CD4-positive, alpha-beta T cell (primary cell): ENCODE measurements around the gene FLT3LG. TPM values are rescaled to one million over a fixed set of nuclear protein-coding genes. Genes with fewer than 3 reads are reported as not detected.

Experiments used
- ATAC-seq: fragments of 200-7000 bp; cut with Tn5 transposase; one replicate; pipeline ENCODE4 v1.10.0; 2022; ENCODE audit warnings: mild to moderate bottlenecking; ENCODE audit not compliant: poor library complexity
- CTCF ChIA-PET: fragments of 350-600 bp; sonication (Branson Sonifier 250); formaldehyde crosslinking; loops from one replicate; lab custom pipeline; 2021; ENCODE audit warnings: antibody characterized with exemption, inconsistent platforms; lab: Charles Lee
- POLR2A ChIA-PET: fragments of 350-600 bp; sonication (Branson Sonifier 250); formaldehyde crosslinking; loops from one replicate; lab custom pipeline; 2021; ENCODE audit warnings: antibody characterized with exemption, inconsistent platforms; lab: Charles Lee
- DNase-seq, 14 experiments: peaks; one replicate each; pipeline ENCODE4 v3.0.0-alpha.2; 2013 to 2020; ENCODE audit warnings: mixed read lengths in 2 of 14
- H3K27ac ChIP-seq, 2 donors: one replicate each; pipeline versions ENCODE4 v1.5.1 to v1.7.0; 2013; ENCODE audit warnings: low read length in 2 of 2, low read depth in 1 of 2, mild to moderate bottlenecking in 1 of 2
- H3K27me3 ChIP-seq, 2 experiments: 1 replicate in 1 of 2; 2 replicates in 1 of 2; pipeline versions ENCODE4 v1.6.1 to v1.7.0; 2013; ENCODE audit warnings: low read length in 2 of 2, control low read depth in 1 of 2, mild to moderate bottlenecking in 1 of 2, moderate library complexity in 1 of 2; ENCODE audit not compliant: insufficient read depth in 2 of 2, control insufficient read depth in 1 of 2
- H3K36me3 ChIP-seq: one replicate; pipeline ENCODE4 v1.6.1; 2013; ENCODE audit warnings: low read length, control low read depth; ENCODE audit not compliant: insufficient read depth
- H3K4me1 ChIP-seq: one replicate; pipeline ENCODE4 v1.6.1; 2013; ENCODE audit warnings: low read length, control low read depth; ENCODE audit not compliant: insufficient read depth
- H3K4me3 ChIP-seq: one replicate; pipeline ENCODE4 v1.5.1; 2013; ENCODE audit warnings: mild to moderate bottlenecking, low read length, moderate library complexity
- H3K9me3 ChIP-seq, 2 experiments: 1 replicate in 1 of 2; 2 replicates in 1 of 2; pipeline versions ENCODE4 v1.6.1 to v1.7.0; 2013; ENCODE audit warnings: low read length in 2 of 2, mild to moderate bottlenecking in 2 of 2, control low read depth in 1 of 2, moderate library complexity in 1 of 2; ENCODE audit not compliant: control insufficient read depth in 1 of 2, insufficient read depth in 1 of 2
- H3K27ac Mint-ChIP-seq: one replicate; pipeline ENCODE4 v1.8.0; 2020; ENCODE audit warnings: mixed read lengths
- H3K27me3 Mint-ChIP-seq: one replicate; pipeline ENCODE4 v1.8.0; 2021; ENCODE audit warnings: mixed read lengths
- H3K36me3 Mint-ChIP-seq: one replicate; pipeline ENCODE4 v1.8.0; 2021; ENCODE audit warnings: low read depth, mixed read lengths
- H3K4me1 Mint-ChIP-seq: one replicate; pipeline ENCODE4 v1.8.0; 2021; ENCODE audit warnings: low read depth, mixed read lengths
- H3K4me3 Mint-ChIP-seq: one replicate; pipeline ENCODE4 v1.8.0; 2020; ENCODE audit warnings: mild to moderate bottlenecking, mixed read lengths
- H3K9me3 Mint-ChIP-seq: one replicate; pipeline ENCODE4 v1.8.0; 2020; ENCODE audit warnings: mixed read lengths
- intact Hi-C, 2 experiments: fragments of 100-400 bp; cut with DNase I in 1 of 2; cut with micrococcal nuclease in 1 of 2; formaldehyde crosslinking; loops; one replicate each; pipeline versions ENCODE4 v1.15.1 to v1.9.0; 2023 to 2025; cut with DNase I, micrococcal nuclease
- total RNA-seq, 174 experiments: library from RNA in 2 of 174; stranded (reverse) in 2 of 174; gene quantifications; one replicate each; pipeline ENCODE4 v1.2.3 and lab custom pipeline; 2021 to 2026
- TF ChIP-seq, protein P1 (sequence below): fragments of 200-600 bp; IDR thresholded peaks from one replicate; pipeline ENCODE4 v1.8.0; 2022; ENCODE audit warnings: antibody characterized with exemption, mild to moderate bottlenecking

The FLT3LG gene
- total RNA-seq, 2 experiments from 2014 or later, result 311 to 325 TPM

DNA sequence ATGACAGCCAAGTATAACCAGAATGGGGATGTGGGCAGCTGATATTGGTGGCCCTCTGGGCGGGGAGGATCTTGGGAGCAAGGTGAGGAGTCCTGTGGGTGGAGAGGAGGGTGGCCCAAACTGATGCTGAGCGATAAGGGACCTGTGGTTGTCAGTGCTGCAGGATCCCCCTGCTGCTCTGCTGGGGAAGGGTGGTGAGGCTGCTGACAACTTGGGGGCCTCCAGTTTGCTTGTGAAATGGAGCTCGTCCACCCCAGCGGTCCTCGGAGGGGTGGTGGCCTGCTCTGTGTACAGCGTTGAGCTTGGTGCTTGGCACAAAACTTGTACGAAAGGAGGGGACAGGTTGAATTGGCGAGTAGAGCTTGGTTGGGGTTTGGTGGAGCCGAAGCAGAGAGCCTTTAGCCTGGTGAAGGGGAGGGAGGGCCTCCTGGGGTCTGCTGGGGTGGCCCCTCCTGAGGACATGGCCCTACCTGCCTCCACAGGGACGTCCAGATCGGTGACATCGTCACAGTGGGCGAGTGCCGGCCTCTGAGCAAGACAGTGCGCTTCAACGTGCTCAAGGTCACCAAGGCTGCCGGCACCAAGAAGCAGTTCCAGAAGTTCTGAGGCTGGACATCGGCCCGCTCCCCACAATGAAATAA lies 25.1 kb downstream of the FLT3LG start:
- Histone ChIP-seq H3K9me3 (peaks cover 0 to under 1% of the 10 kb centered on the region in 2 experiments), H3K36me3 (peaks cover 32% of the 10 kb centered on the region), H3K4me1 (peaks cover 72% of the 10 kb centered on the region), H3K4me3 (peak overlapping the region; percentile 99), H3K27me3 (no peaks in the 10 kb centered on the region), H3K27ac (peak overlapping the region; percentile 87 to 94)
- Mint-ChIP-seq H3K4me1 (peaks cover 70% of the 10 kb centered on the region), H3K27me3 (no peaks in the 10 kb centered on the region), H3K9me3 (no peaks in the 10 kb centered on the region), H3K4me3 (peak overlapping the region; percentile 99), H3K36me3 (peaks cover 56% of the 10 kb centered on the region), H3K27ac (peak overlapping the region; percentile 98)
- ATAC-seq (no peak), DNase-seq (peak in 5 of 14 experiments; percentile 26 to 67 (median 48))
- ChIA-PET CTCF (interaction anchor here (1.5 to 1.6 kb wide), 3 partner anchors 11 to 48 kb away, joined by 3 to 4 read pairs (median 3); no protein-coding TSS in a partner anchor), POLR2A (interaction anchor here (0.7 to 5.2 kb wide), 8 partner anchors 8 to 182 kb away, joined by 3 to 45 read pairs (median 3); partner anchors contain the start of genes RRAS and SCAF1)
- intact Hi-C loops, result loop anchor here in 1 of 2 experiments (10.0 kb wide), 1 partner anchor 316 kb away; the partner anchor contains the start of genes FUZ and MED25
- TF ChIP-seq, protein P1, sequence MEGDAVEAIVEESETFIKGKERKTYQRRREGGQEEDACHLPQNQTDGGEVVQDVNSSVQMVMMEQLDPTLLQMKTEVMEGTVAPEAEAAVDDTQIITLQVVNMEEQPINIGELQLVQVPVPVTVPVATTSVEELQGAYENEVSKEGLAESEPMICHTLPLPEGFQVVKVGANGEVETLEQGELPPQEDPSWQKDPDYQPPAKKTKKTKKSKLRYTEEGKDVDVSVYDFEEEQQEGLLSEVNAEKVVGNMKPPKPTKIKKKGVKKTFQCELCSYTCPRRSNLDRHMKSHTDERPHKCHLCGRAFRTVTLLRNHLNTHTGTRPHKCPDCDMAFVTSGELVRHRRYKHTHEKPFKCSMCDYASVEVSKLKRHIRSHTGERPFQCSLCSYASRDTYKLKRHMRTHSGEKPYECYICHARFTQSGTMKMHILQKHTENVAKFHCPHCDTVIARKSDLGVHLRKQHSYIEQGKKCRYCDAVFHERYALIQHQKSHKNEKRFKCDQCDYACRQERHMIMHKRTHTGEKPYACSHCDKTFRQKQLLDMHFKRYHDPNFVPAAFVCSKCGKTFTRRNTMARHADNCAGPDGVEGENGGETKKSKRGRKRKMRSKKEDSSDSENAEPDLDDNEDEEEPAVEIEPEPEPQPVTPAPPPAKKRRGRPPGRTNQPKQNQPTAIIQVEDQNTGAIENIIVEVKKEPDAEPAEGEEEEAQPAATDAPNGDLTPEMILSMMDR, result no peak

DNA sequence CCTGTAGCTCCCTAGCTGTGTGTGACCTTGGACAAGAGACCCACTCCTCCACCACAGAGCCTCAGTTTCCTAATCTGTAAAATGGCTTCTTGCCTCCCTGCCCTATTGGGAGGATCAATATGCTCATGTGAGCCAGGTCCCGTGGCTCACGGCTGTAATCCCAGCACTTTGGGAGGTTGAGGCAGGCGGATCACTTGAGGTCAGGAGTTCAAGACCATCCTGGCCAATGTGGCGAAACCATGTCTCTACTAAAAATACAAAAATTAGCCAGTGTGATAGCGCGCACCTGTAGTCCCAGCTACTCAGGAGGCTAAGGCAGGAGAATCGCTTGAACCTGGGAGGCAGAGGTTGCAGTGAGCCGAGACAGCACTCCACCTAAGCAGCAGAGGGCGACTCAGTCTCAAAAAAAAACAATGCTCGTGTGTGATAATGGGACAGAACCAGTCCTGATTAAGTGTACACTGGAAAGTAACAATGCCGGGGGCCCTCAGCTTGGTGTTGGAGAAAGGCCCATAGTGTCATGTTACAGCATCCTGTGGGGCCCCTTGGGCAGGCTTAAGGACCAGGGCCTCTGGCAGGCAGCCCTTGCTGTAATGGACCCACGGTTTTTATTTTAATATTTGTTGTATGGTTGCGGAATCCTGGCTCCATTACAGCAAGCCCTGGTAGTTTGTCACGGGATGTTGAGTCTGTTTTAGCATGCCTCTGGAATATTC lies 29.0 kb downstream of the FLT3LG start:
- Mint-ChIP-seq H3K27ac (peak overlapping the region; percentile 98), H3K9me3 (no peaks in the 10 kb centered on the region), H3K36me3 (peaks cover 31% of the 10 kb centered on the region), H3K4me1 (peaks cover 60% of the 10 kb centered on the region), H3K4me3 (peak overlapping the region; percentile 81), H3K27me3 (no peaks in the 10 kb centered on the region)
- no peaks in the 10 kb centered on the region for H3K27me3 ChIP-seq
- ChIA-PET POLR2A (interaction anchor here (0.6 to 1.9 kb wide), 12 partner anchors 10 to 178 kb away, joined by 3 to 11 read pairs (median 4); partner anchors contain the start of genes FLT3LG, PRMT1 and PRR12), CTCF (interaction anchor here (0.9 to 1.8 kb wide), 15 partner anchors 10 to 178 kb away, joined by 3 to 18 read pairs (median 4); partner anchors contain the start of gene FLT3LG)
- H3K27ac ChIP-seq, result peak overlapping the region in 1 of 2 donors; percentile 9
- TF ChIP-seq, protein P1, result peak; percentile 69
- no peak overlapping the region for H3K4me3 ChIP-seq
- ATAC-seq (no peak), DNase-seq (peak in 9 of 14 experiments; percentile 39 to 86 (median 56))
- peaks cover 24% of the 10 kb centered on the region for H3K36me3 ChIP-seq
- intact Hi-C loops, result loop anchor here (1.0 to 2.0 kb wide), 3 partner anchors 44 to 177 kb away; no protein-coding TSS in a partner anchor
- H3K4me1 ChIP-seq, result peaks cover 56% of the 10 kb centered on the region
- H3K9me3 ChIP-seq, result no peaks in the 10 kb centered on the region

DNA sequence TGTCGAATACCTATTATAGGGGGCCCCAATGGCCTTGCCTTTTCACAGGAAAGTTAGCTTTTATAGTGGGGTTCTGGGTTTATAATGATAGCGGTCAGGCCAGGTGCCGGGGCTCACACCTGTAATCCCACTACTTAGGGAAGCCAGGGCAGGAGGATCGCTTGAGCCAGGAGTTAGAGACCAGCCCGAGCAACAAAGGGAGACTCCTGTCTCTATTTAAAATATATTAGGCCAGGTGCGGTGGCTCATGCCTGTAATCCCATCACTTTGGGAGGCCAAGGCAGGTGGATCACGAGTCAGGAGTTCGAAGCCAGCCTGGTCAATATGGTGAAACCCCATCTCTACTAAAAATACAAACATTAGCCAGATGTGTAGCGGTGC lies 29.6 kb downstream of the FLT3LG start:
- no peak for ATAC-seq
- Mint-ChIP-seq H3K27ac (peak overlapping the region; percentile 98), H3K9me3 (no peaks in the 10 kb centered on the region), H3K4me3 (peak overlapping the region; percentile 38), H3K27me3 (no peaks in the 10 kb centered on the region), H3K4me1 (peaks cover 56% of the 10 kb centered on the region), H3K36me3 (peaks cover 26% of the 10 kb centered on the region)
- no peaks in the 10 kb centered on the region for H3K27me3 ChIP-seq
- POLR2A ChIA-PET, result interaction anchor here (0.6 to 1.9 kb wide), 8 partner anchors 11 to 178 kb away, joined by 3 to 11 read pairs (median 6); partner anchors contain the start of genes PRMT1 and PRR12
- TF ChIP-seq, protein P1, result no peak
- CTCF ChIA-PET, result interaction anchor here (0.9 to 1.8 kb wide), 11 partner anchors 11 to 177 kb away, joined by 3 to 18 read pairs (median 4); partner anchors contain the start of gene FLT3LG
- peaks cover 19% of the 10 kb centered on the region for H3K36me3 ChIP-seq
- H3K4me3 ChIP-seq, result no peak overlapping the region
- intact Hi-C loops, result loop anchor here (1.0 to 2.0 kb wide), 3 partner anchors 44 to 177 kb away; no protein-coding TSS in a partner anchor
- H3K27ac ChIP-seq, result no peak overlapping the region
- H3K4me1 ChIP-seq, result peaks cover 51% of the 10 kb centered on the region
- DNase-seq, result no peak
- no peaks in the 10 kb centered on the region for H3K9me3 ChIP-seq
